ENCODE data around the gene PAM16.

Gene PAM16

GRCh38 chr16:4370570-4371356 lies 19.6 kb upstream of the PAM16 start:
- DNase-seq, result peak; percentile 85

DNA sequence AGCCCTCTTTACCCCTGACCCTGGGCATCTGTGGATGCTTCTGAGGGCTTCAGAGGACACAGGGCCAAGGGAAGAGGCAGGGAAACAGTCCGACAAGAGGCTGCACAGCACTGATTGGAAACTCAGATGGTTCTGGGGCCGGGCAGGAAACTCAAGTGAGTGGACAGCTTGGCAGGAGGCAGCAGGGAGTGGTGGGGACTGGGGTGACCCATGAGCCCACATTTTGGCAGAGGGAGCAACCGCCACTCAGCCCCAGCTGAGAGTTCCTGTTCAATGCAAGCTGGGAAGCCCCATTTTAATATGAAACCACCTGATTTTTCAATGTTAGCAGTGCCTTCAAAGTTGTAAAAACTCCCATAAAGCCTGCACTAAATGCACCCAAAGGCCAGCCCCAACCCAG lies 19.0 kb upstream of the PAM16 start:
- no peak for DNase-seq

DNA sequence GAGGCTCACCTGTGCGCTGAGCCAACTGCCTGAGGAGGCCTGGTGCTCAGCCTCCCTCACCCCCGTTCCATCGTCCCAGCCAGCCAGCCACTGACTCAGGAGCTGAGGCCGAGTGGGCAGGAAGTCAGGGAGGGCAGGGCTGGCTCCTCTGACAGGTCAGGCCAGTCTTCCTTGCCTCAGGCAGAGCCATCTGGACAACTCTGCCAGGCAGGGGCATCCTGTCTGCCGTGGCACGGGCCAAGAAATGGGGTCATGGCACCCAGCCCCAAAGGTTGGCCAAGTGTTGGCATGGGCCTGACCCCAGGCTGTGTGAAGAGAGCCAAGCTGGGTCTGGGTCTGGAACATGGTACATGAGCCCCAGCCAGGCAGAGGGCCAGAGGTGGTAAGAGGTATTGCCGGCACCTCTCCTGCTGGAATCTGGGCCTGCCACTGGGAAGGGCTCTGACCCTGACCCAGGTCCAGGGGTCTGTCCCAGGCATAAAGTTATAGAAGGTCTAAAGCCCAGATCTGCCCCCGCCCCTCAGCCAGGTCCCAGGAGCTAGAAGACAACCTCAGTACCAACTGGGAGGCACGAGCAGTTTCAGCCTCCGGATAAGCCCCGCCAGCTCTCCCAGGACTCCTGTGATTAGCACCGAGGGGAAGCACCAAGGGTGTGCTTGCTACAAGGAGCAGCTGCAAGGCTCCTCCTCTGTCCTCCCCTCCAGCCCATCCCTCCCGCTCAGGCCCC lies 18.0 kb upstream of the PAM16 start:
- no peak for DNase-seq

- DNase-seq, result no peak
These were observed 16.3 kb upstream of the PAM16 start for GRCh38 chr16:4367393-4367856.

DNA sequence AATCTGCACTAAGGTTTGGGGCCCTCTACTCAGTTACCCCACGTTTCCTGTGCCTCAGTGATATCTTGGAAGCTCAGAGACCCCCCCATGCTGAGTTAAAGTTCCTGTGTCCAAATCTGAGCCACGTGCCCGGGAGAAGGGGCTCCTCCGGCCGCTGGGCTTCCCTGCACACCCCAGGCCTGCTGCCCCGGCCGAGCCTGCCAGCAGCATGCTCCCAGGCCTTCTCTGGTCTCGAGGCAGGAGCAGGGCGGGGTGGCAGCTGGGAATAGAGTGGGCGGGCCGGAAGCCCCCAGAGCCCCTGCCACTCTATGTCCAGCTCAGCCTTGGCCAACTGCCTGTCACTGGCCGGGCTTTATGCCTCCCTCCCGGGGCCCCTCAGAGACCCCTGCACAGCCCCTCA lies 14.9 kb upstream of the PAM16 start:
- DNase-seq, result no peak

GRCh38 chr16:4365615-4366014 lies 14.5 kb upstream of the PAM16 start:
- DNase-seq, result no peak

- DNase-seq, result no peak
These were observed 13.9 kb upstream of the PAM16 start for GRCh38 chr16:4365014-4365406.

DNA sequence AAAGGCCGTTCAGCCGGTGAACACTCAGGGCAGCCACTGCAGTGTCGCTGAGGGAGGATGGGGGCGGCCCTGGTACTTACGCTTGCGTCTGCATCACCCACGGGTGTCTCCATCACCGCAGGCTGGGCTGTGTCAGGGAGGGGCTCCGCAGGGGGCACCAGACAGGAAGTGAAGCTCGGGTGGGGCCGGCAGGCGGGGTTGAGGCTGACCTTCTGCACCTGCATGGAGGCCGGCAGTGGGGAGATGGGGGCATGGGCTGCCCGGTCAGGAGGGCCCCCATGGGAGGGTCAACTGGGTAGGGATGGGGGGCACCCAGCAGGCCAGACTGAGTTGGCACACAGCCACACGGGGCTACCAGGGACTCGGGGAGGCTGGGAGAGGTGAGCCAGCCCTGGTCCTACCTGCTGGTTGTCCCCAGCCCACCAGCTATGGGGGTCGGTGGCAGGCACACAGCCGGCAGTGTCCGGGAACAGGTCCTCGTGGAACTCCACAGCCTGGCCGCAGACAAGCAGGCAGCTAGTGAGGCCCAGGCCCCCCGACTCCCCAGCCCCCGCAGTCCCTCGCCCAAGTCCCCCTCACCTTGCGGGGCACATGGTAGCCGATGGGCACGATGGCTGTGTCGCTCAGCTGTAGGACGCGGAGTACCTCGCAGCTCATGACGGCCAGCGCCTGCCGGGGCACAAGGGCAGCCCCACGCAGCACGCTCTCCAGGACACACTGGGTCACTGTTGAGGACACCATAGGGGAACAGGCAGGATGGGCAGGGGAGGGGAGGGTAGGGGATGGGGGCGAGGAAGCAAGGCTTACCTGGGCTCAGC lies 13.3 kb upstream of the PAM16 start:
- DNase-seq, result no peak

GRCh38 chr16:4362476-4363135 lies 11.5 kb upstream of the PAM16 start:
- no peak for DNase-seq

DNA sequence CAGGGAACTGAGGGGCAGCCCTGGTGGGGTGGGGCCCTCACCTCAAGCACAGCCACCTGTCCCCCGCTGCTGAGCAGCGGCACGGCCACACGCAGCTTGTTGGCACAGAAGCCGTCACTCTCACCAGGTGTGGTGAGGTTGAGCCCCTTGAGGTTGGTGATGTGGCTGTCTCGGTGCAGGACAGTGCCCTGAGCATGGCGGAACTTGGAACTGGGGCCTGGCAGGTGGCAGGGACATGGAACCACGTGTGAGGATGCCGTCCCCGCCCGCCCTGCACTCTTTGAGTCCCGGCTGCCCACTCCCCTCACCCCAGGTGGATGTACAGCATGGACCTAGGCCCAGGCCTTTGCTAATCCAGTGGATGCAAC lies 10.8 kb upstream of the PAM16 start:
- no peak for DNase-seq

DNA sequence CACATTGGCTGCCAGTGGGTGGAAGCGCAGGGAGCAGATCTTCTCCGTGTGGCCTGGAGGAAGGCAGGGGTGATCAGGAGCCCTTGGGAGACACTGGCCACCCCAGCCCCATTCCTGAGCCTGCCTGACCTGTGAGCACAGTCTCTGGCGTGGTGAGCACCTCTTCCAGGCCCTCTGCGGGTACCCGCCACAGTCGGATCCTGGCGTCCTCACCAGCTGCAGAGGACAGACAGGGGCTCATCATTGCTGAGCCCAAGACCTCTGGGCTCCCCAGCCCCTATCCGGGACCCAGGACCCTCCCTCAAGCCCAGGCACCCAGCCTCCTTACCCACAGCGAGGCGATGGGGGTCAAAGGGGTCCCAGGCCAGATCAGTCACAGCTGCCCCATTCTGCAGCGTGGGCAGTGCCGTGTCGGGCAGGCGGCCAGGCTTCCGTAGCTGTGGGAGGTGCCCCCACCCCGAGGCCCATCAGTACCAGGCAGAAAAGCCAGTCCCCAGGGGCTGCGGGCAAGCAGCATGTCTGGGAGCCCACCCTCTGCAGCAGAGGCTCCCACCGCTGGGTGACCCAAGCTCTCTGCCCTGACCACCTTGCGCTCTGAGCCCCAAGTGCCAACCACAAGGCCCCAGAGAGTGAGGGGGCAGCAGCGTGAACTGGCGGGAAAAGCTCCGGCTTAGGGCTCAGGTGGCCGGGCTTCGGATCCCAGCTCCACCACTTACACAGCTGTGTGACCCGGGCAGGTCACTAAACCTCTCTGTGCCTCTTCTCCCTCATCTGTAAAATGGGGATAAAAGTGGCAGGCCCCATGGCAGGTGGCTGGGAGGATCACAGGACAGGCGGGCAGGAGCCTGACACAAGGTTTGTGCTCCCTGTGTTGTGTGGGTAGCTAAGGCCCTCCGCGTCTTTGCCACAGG lies 10.2 kb upstream of the PAM16 start:
- no peak for DNase-seq

GRCh38 chr16:4360538-4361021 lies 9.5 kb upstream of the PAM16 start:
- DNase-seq, result no peak

GRCh38 chr16:4359914-4360313 lies 8.8 kb upstream of the PAM16 start:
- DNase-seq, result no peak

GRCh38 chr16:4358831-4359561 lies 7.9 kb upstream of the PAM16 start:
- DNase-seq, result no peak

DNA sequence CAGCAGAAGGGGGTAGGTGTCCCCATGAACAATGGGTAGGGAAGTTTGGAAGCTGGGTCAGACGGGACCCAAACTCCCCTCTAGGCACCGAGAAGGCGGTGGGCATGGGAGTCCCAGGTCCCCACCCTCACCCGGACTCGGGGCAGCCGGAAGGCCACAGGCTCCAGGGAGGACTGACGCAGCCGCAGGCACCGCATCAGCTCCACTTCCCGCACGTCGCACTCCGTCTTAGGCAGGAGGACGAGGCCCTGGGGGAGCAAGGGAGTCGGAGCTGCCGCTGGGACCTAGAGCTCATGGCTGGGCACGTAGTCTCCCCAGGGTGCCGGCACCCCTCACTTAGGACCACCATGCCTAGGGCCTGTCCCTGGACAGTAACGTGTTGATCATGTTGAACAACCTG lies 7.1 kb upstream of the PAM16 start:
- DNase-seq, result no peak

DNA sequence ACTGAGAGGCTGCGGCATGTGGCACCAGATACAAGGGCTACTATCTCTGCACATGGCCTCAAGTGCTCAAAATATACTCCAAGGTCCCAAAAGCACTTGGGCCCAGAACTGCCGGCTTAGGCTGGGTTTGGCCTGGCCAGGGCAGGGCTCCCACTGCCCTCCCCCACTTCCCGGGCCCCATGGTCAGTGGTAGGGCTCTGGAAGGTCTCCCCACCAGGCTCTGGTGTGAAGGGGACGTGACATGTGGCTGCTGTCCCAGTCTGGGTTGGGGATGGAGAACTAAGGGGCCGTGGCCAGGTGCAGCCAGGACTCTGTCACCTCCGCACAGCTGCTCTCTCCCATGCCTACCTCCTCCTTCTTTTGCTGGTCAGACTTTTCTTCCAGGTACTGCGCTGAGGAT lies 5.7 kb upstream of the PAM16 start:
- DNase-seq, result no peak

- DNase-seq, result no peak
These were observed 3.6 kb upstream of the PAM16 start for GRCh38 chr16:4354512-4355409.

GRCh38 chr16:4353675-4354074 lies 2.6 kb upstream of the PAM16 start:
- no peak for DNase-seq

DNA sequence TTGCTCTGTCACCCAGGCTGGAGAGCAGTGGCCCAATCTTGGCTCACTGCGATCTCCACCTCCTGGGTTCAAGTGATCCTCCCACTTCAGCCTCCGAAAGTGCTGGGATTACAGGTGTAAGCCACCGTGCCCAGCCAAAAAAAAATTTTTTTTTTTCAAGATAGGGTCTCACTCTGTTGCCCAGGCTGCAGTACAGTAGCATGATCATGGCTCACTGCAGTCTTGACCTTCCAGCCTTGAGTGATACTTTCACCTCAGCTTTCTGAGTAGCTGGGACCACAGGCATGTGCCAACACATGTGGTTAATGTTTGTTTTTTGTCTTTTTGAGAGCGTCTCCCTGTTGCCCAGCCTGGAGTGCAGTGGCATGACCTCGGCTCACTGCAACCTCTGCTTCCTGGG lies 1.7 kb upstream of the PAM16 start:
- DNase-seq, result no peak

GRCh38 chr16:4351880-4352279 lies 759 bp upstream of the PAM16 start:
- peak; percentile 67 for DNase-seq

All from fibroblast of upper back skin (primary cell).